ENCODE results near the gene PSMD12. TPM values are rescaled to one million over a fixed set of nuclear protein-coding genes. Genes with fewer than 3 reads are reported as not detected.

The PSMD12 gene
- total and polyA plus RNA-seq, 2 donors (not counting 3 experiments of a cell fraction or from before 2014, with no cell fraction given) = 14.1 to 73.0 TPM

DNA sequence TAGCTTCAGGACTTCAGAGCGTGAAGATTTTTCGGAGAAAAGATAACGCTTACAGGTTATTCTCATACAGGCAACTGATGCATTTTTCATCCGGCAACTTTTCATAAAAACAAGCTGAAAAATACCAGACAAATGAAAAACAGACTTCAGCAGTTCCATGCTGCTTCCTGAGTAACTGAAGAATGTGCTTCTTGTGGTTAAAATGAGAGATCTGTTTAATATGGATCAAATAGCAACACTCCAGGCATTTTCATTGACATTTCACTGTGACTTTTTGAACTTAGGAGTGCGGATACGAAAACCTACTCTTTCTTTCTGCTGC is 10.0 kb upstream of the PSMD12 start:
- ChIA-PET CTCF (interaction anchor here (0.6 to 10.9 kb wide), 12 partner anchors 10 to 420 kb away, joined by 3 to 295 read pairs (median 5); partner anchors contain the start of gene PSMD12), POLR2A (no interaction called here)
- dilution Hi-C loops (cut with MboI; ENCODE audit: extremely low pct_ligation_motif_present, low sequenced_read_pairs) = no loop called here
- Histone ChIP-seq H3K9me3 (replicated peaks; ENCODE audit: control insufficient read depth, insufficient read depth, low read length) (no peaks in the 10 kb centered on the region), H2AFZ (ENCODE audit: low read depth, low read length) (peak overlapping the region; percentile 71), H3K27ac (ENCODE audit: insufficient read depth, low read depth, low read length) (no peak overlapping the region), H3K4me2 (ENCODE audit: insufficient read depth, low read length) (peak overlapping the region; percentile 82), H3K36me3 (ENCODE audit: control insufficient read depth in 2 of 2, extremely low read depth in 1 of 2, insufficient read depth in 2 of 2, low read length in 2 of 2) (no peaks in the 10 kb centered on the region), H3K4me3 (replicated peaks in 1 of 3; ENCODE audit: insufficient read depth in 1 of 3, low read depth in 1 of 3, low read length in 3 of 3) (peak overlapping the region in 1 of 3 experiments; percentile 85), H3K27me3 (ENCODE audit: control insufficient read depth in 2 of 2, insufficient read depth in 2 of 2, low read length in 2 of 2) (no peaks in the 10 kb centered on the region), H3K4me1 (ENCODE audit: control insufficient read depth, extremely low read depth, insufficient read depth, low read length) (peaks cover 14% of the 10 kb centered on the region), H4K20me1 (replicated peaks; ENCODE audit: control insufficient read depth, extremely low read depth, insufficient read depth, low read length) (no peaks in the 10 kb centered on the region), H3K79me2 (ENCODE audit: control insufficient read depth, insufficient read depth, low read length) (no peaks in the 10 kb centered on the region), H3K9ac (replicated peaks; ENCODE audit: extremely low read depth, insufficient read depth, low read length) (peak overlapping the region; percentile 60), H3K9me1 (replicated peaks; ENCODE audit: control insufficient read depth, extremely low read depth, insufficient read depth, low read length) (no peaks in the 10 kb centered on the region)
- no TSS peak for BruUV-seq (replicated peaks)
- intact Hi-C loops (cut with micrococcal nuclease) = loop anchor here (2.0 to 5.0 kb wide), 2 partner anchors 156 to 401 kb away; no protein-coding TSS in a partner anchor
- peak; percentile 77 for FAIRE-seq
- DNase-seq (ENCODE audit: low read depth, low spot score) = no peak
- TF ChIP-seq MYC (IDR thresholded peaks at IDR 0.05; ENCODE audit: low read depth, low read length) = no peak
- no peak for TF ChIP-seq JUN (IDR thresholded peaks at IDR 0.05; ENCODE audit: borderline replicate concordance, insufficient read depth, insufficient read length, low read depth)
- TF ChIP-seq, protein P1, sequence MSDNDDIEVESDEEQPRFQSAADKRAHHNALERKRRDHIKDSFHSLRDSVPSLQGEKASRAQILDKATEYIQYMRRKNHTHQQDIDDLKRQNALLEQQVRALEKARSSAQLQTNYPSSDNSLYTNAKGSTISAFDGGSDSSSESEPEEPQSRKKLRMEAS (IDR thresholded peaks at IDR 0.05; ENCODE audit: insufficient read depth, insufficient read length) = no peak
- TF ChIP-seq POLR2AphosphoS5 (IDR thresholded peaks at IDR 0.05; ENCODE audit: insufficient read depth, low read depth, low read length) = no peak
- no peak for TF ChIP-seq POLR2A (IDR thresholded peaks at IDR 0.05; ENCODE audit: low read depth, low read length)
- no peak for TF ChIP-seq FOS (IDR thresholded peaks at IDR 0.05; ENCODE audit: borderline replicate concordance, insufficient read depth, low read length)
- no peak for TF ChIP-seq EZH2 (IDR thresholded peaks at IDR 0.05; ENCODE audit: borderline replicate concordance, low read depth, low read length, severe bottlenecking)
- TF ChIP-seq, protein P2, sequence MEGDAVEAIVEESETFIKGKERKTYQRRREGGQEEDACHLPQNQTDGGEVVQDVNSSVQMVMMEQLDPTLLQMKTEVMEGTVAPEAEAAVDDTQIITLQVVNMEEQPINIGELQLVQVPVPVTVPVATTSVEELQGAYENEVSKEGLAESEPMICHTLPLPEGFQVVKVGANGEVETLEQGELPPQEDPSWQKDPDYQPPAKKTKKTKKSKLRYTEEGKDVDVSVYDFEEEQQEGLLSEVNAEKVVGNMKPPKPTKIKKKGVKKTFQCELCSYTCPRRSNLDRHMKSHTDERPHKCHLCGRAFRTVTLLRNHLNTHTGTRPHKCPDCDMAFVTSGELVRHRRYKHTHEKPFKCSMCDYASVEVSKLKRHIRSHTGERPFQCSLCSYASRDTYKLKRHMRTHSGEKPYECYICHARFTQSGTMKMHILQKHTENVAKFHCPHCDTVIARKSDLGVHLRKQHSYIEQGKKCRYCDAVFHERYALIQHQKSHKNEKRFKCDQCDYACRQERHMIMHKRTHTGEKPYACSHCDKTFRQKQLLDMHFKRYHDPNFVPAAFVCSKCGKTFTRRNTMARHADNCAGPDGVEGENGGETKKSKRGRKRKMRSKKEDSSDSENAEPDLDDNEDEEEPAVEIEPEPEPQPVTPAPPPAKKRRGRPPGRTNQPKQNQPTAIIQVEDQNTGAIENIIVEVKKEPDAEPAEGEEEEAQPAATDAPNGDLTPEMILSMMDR (IDR thresholded peaks at IDR 0.05; ENCODE audit: extremely low read depth in 1 of 2, insufficient read depth in 1 of 2, low read depth in 1 of 2, low read length in 2 of 2) = no peak
- TF ChIP-seq GATA2 (IDR thresholded peaks at IDR 0.05; ENCODE audit: insufficient read depth, insufficient read length, low read depth, low read length) = no peak
